Psoas muscle (tissue), 8 donors: ENCODE measurements around the gene CSTF1. TPM values are rescaled to one million over a fixed set of nuclear protein-coding genes. Genes with fewer than 3 reads are reported as not detected.
"Not testable (repeated sequence)": the region's sequence is repeated elsewhere in the genome, so short reads cannot be mapped to it uniquely, and the experiment has no call there.

Experiments
- ATAC-seq, 4 donors: fragments of 200-7000 bp; cut with Tn5 transposase; one replicate each; pipeline ENCODE4 v1.9.1; 2020; ENCODE audit warnings: moderate library complexity in 3 of 4, mild to moderate bottlenecking in 2 of 4
- DNase-seq, 2 donors: peaks; one replicate each; pipeline ENCODE4 v3.0.0-alpha.2; 2020
- H3K27ac ChIP-seq: fragments of 200-600 bp; one replicate; pipeline ENCODE4 v1.8.0; 2022
- H3K27me3 ChIP-seq, 3 donors: fragments of 200-600 bp in 1 of 3; one replicate each; pipeline versions ENCODE4 v1.6.1 to v1.8.0; 2013 to 2022; ENCODE audit warnings: low read length in 2 of 3, mild to moderate bottlenecking in 2 of 3, moderate library complexity in 1 of 3; ENCODE audit not compliant: insufficient read depth in 3 of 3
- H3K36me3 ChIP-seq, 2 donors: fragments of 200-600 bp in 1 of 2; one replicate each; pipeline versions ENCODE4 v1.6.1 to v1.8.0; 2013 to 2022; ENCODE audit warnings: low read depth in 1 of 2, mild to moderate bottlenecking in 1 of 2, moderate library complexity in 1 of 2; ENCODE audit not compliant: insufficient read depth in 1 of 2
- H3K4me1 ChIP-seq: fragments of 200-600 bp; one replicate; pipeline ENCODE4 v1.8.0; 2022
- H3K4me3 ChIP-seq: fragments of 200-600 bp; one replicate; pipeline ENCODE4 v1.8.0; 2022; ENCODE audit warnings: mild to moderate bottlenecking
- H3K9me3 ChIP-seq: fragments of 200-600 bp; one replicate; pipeline ENCODE4 v1.8.0; 2022
- CTCF ChIP-seq: fragments of 200-600 bp; IDR thresholded peaks from one replicate; pipeline ENCODE4 v1.8.0; 2022; ENCODE audit warnings: antibody characterized with exemption
- WGBS, 3 donors: extraction: QIAGEN DNeasy Blood & Tissue Kit; methylation state at CpG; one replicate each; pipeline versions ENCODE4 v1.1.6 to v1.1.7; 2013; 5-methylcytosine and 5-hydroxymethylcytosine counted together
- intact Hi-C, 2 donors: fragments of 100-400 bp; cut with DNase I; formaldehyde crosslinking; loops; one replicate each; pipeline versions ENCODE4 v1.11.0 to v1.14.2; 2022
- polyA plus RNA-seq, 3 donors: library from polyadenylated mRNA; stranded (reverse); fragments of 200-250 nt; gene quantifications; one replicate each; pipeline ENCODE4 v1.2.3, GENCODE V29; 2013
- total RNA-seq, 4 donors: library from RNA; stranded (reverse); fragmentation: NEBNext Ultra II Directional in 2 of 4; extraction: Animal tissue kit (Norgen Biotek cat#: 25700) in 2 of 4; gene quantifications; one replicate each; pipeline versions ENCODE4 v1.2.1 to v1.2.4, GENCODE V29; 2021 to 2023
- donor health status: healthy with polysubstance abuse.
- donor health status: DM: no; HTN: no; CAD: no; lungs with moderate emphysema.
- donor health status: Bipolar disorder and iron deficiency.
- donor health status: healthy.
- donor health status: DM: yes; HTN: yes; CAD: no.
- donor health status: DM: no; HTN: no; CAD: no.
- donor health status: DM: no; HTN: no; CAD: no.
- donor health status: DM: yes; HTN: yes; CAD: no.

CSTF1 gene
- total and polyA plus RNA-seq, 7 donors, result 10.0 to 20.3 (median 16.7) TPM

GRCh38 chr20:56386219-56386618 is 6.2 kb upstream of the CSTF1 start:
- H3K36me3 ChIP-seq, result peaks cover 0 to 22% of the 10 kb centered on the region in 2 donors
- ATAC-seq (no peak), DNase-seq (no peak)
- no peaks in the 10 kb centered on the region for H3K9me3 ChIP-seq
- TF ChIP-seq CTCF, result no peak
- peaks cover 4% of the 10 kb centered on the region for H3K4me1 ChIP-seq
- H3K27ac ChIP-seq, result no peak overlapping the region
- H3K4me3 ChIP-seq, result no peak overlapping the region
- intact Hi-C loops, result no loop called here
- no peaks in the 10 kb centered on the region for H3K27me3 ChIP-seq
- 93 to 96% (median 95%) methylated on average over 6 of the region's 6 CpGs for WGBS, 3 donors

GRCh38 chr20:56388882-56389281 is 3.6 kb upstream of the CSTF1 start:
- DNase-seq, result no peak
- no peaks in the 10 kb centered on the region for H3K9me3 ChIP-seq
- H3K4me3 ChIP-seq, result no peak overlapping the region
- no peak for ATAC-seq
- no peak for TF ChIP-seq CTCF
- WGBS, 3 donors, result 86 to 88% (median 86%) methylated on average over 4 of the region's 4 CpGs
- peaks cover 0 to 17% of the 10 kb centered on the region in 2 donors for H3K36me3 ChIP-seq
- intact Hi-C loops, result no loop called here
- H3K4me1 ChIP-seq, result peaks cover 13% of the 10 kb centered on the region
- no peaks in the 10 kb centered on the region for H3K27me3 ChIP-seq
- H3K27ac ChIP-seq, result no peak overlapping the region

GRCh38 chr20:56389807-56390206 is 2.6 kb upstream of the CSTF1 start:
- 93 to 97% (median 96%) methylated on average over 4 of the region's 4 CpGs for WGBS, 3 donors
- DNase-seq, result no peak

GRCh38 chr20:56390396-56390795 is 2.0 kb upstream of the CSTF1 start:
- WGBS, 3 donors, result 95 to 98% (median 96%) methylated on average over 9 of the region's 9 CpGs
- H3K27ac ChIP-seq, H3K9me3 ChIP-seq, H3K4me3 ChIP-seq, DNase-seq, ATAC-seq, H3K27me3 ChIP-seq, H3K36me3 ChIP-seq: not testable (repeated sequence)
- intact Hi-C loops, result loop anchor here (2.0 to 5.0 kb wide), 2 partner anchors 33 to 78 kb away; partner anchors contain the start of genes FAM210B (in 1 of the 2) and RTF2 (in 1 of the 2)
- peaks cover 26% of the 10 kb centered on the region for H3K4me1 ChIP-seq

More at GRCh38 chr20:56389807-56390206, 2.6 kb upstream of the CSTF1 start:
- peaks cover 0 to 8% of the 10 kb centered on the region in 2 donors for H3K36me3 ChIP-seq
- no peak for TF ChIP-seq CTCF
- H3K9me3 ChIP-seq, result no peaks in the 10 kb centered on the region
- no peaks in the 10 kb centered on the region for H3K27me3 ChIP-seq
- H3K27ac ChIP-seq, result no peak overlapping the region
- peaks cover 20% of the 10 kb centered on the region for H3K4me1 ChIP-seq
- intact Hi-C loops, result loop anchor here (2.0 to 5.0 kb wide), 2 partner anchors 33 to 79 kb away; partner anchors contain the start of genes FAM210B (in 1 of the 2) and RTF2 (in 1 of the 2)
- no peak for ATAC-seq
- H3K4me3 ChIP-seq, result no peak overlapping the region

- WGBS, 3 donors, result 24 to 30% (median 29%) methylated on average over 10 of the region's 10 CpGs
- H3K27me3 ChIP-seq, result no peaks in the 10 kb centered on the region
- DNase-seq, result no peak
- ATAC-seq, result no peak
- H3K9me3 ChIP-seq, result no peaks in the 10 kb centered on the region
- TF ChIP-seq CTCF, result no peak
- intact Hi-C loops, result loop anchor here (2.0 to 5.0 kb wide), 2 partner anchors 34 to 78 kb away; partner anchors contain the start of genes FAM210B (in 1 of the 2) and RTF2 (in 1 of the 2)
- H3K4me1 ChIP-seq, result peaks cover 26% of the 10 kb centered on the region
- peaks cover 0 to 9% of the 10 kb centered on the region in 2 donors for H3K36me3 ChIP-seq
- peak overlapping the region; percentile 90 for H3K4me3 ChIP-seq
- no peak overlapping the region for H3K27ac ChIP-seq
These were observed 1.4 kb upstream of the CSTF1 start for GRCh38 chr20:56391037-56391436.
